Muscle of back (tissue), 13 donors: ENCODE measurements around the gene POLD1. TPM values are rescaled to one million over a fixed set of nuclear protein-coding genes. Genes with fewer than 3 reads are reported as not detected.
"Not testable (repeated sequence)": the region's sequence is repeated elsewhere in the genome, so short reads cannot be mapped to it uniquely, and the experiment has no call there.

Source experiments
- DNase-seq, 3 donors: peaks; one replicate each; pipeline versions ENCODE4 v3.0.0 to v3.0.0-alpha.2; 2013
- long read RNA-seq, 9 donors: transcript quantifications; one replicate each; lab custom pipeline, GENCODE V29; 2026
- polyA plus RNA-seq, 10 donors: library from polyadenylated mRNA; unstranded; fragments of 120-200 nt; gene quantifications; one replicate each; pipeline ENCODE4 v1.2.1, GENCODE V29; 2013; ENCODE audit not compliant: insufficient read length in 10 of 10

Gene POLD1
- polyA plus RNA-seq, result 10 to 100 TPM; 13.8 to 25.0 (median 17.2) TPM
- long read RNA-seq, donor 1, partial matches to known transcripts, result 0 of 2 reads
- long read RNA-seq, donor 1, other reads (novel, unspliced or antisense), result 0 of 2 reads
- long read RNA-seq, donor 2, partial matches to known transcripts, result 0 of 1 reads
- long read RNA-seq, donor 2, other reads (novel, unspliced or antisense), result 0 of 1 reads
- long read RNA-seq, donor 3, result 0 reads
- long read RNA-seq, donor 4, result 0 reads
- long read RNA-seq, donor 5, partial matches to known transcripts, result 0 of 1 reads
- long read RNA-seq, donor 5, other reads (novel, unspliced or antisense), result 0 of 1 reads
- long read RNA-seq, donor 6, partial matches to known transcripts, result 0 of 1 reads
- long read RNA-seq, donor 6, other reads (novel, unspliced or antisense), result 0 of 1 reads
- long read RNA-seq, donor 7, partial matches to known transcripts, result 0 of 2 reads
- long read RNA-seq, donor 7, other reads (novel, unspliced or antisense), result 0 of 2 reads
- long read RNA-seq, donor 8, result 0 reads
- long read RNA-seq, donor 9, result 0 reads

DNA sequence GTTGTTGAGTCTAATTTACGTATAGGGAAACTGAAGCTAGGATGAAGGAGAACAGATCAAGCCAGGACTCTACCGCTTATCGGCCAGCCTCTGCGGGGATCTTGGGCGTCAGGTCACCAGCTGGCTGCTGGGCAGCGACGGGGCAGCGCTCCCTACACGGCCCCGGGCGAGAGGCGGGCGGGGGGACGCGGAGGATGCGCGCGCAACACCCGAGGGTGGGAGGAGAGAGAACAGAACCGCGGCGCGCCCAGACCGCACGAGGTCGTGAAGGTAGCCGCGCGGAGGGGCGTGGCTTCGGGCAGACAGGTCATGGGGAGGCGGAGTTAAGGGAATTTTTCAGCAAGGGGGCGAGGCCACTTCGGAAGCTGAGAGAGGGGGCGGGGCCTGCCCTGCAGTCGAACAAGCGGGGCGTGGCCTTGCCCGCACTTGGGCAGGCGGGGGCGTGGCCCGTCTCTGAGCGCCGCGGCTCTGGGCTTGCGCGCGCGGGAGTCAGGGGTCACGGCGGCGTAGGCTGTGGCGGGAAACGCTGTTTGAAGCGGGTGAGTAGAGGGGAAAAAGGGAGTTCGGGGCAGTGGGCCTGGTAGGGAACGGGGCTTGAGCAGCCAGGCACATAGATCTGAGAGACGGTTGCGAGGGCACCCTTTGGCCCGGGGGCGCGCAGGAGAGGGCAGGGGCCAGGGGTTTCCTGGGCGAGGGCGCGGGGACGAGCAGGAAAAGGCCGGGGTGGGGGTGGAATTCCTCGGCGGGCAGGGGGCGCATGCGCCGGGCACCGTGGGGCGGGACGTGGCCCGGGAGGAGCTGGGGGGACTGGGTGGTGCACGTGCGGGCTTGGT is at the start of gene POLD1:
POLD1 (plus strand) TSS at position 496 of the 833 bp plus-strand sequence. CDS start 14,505 bp downstream, outside the sequence.
- DNase-seq, result peak; percentile 95 to 97 (median 95)

DNA sequence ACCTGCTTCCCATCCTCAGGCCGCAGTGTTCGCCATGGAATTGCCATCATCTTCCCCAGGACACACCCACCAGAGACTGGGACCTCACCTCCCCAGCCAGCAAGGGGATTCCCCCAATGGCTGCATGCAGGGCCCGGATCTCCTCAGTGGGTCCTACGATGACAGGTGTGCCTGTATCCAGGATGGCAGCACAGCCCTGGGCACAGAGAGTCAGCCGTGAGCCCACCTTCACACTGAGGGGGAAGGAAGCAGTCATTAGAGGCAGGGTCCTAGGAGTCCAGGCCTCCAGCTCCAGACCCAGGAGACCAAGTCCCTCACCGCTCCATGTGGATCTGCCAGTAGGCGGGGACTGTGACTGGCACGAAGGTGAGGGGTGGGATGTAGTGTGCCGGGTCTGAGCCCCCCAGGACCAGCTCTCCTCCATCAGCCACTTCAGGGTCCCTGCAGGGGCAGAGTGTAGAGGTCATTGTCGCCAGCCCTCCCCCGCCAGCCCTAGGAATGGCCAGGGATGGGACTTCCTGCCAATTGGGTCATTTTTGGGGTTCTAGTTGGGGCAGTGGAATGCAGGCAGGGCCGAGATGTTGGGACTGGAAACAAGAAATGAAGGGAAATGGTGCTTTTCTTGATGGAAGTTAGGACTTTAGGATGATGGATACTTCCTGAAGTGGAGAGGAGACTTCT is 49.3 kb upstream of the POLD1 start:
- no peak for DNase-seq

DNA sequence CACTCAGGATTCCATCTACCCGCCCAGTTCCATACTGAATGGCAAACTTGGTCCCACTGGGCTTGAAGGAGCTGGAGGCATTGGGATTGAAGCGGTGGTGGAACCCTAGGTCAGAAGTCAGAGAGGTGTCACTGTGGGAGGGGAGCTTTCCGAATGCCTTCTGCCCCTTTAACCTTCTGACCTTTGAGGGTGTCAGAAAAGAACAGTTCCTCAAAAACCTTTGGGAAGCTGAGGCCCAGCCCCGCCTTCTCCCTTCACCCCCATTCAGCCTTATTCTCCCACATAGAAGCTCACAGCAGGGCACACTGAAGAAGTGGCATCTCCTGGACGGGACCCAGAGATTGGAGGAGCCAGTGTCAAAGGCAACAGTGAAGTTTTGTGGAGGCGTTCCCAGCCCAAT is 47.1 kb upstream of the POLD1 start:
- DNase-seq, result not testable (repeated sequence)

DNA sequence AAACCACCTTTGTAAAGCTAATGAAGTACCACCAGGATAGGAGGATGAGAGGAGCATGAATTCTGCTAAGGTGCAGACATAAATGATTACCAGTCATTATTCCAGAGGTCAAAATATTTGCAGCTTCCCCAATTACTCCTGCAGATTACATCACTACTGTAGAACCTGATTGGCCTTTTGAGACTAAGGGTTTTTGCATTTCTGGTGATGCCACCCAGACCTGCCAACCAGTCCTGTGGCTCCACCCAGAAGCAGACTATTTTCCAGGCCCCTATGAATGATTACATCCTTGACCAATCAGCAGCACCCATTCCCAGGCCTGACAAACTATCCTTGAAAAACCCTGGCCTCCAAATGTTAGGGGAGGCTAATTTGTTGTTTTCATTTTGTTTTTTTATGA is 43.8 kb upstream of the POLD1 start:
- DNase-seq, result no peak

DNA sequence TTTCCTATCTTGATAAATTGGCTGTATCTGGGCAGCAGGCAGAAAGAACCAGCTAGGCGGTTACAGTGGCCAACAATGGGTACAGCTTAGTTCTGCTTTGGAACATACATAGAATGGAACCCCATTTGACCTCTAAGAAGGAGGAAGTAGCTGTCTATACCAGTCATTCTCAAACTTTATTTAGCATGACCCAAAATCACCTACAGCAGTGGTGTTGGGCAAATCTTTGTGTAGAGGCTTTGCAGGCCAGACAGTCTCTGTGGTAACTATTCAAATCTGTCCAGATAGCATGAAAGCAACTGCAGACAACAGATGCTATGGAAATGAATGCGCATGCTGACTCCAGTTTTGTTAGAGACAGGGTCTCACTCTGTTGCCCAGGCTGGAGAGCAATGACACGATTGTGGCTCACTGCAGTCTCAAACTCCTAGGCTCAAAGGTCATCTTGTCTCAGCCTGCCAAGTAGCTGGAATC is 43.0 kb upstream of the POLD1 start:
- no peak for DNase-seq

DNA sequence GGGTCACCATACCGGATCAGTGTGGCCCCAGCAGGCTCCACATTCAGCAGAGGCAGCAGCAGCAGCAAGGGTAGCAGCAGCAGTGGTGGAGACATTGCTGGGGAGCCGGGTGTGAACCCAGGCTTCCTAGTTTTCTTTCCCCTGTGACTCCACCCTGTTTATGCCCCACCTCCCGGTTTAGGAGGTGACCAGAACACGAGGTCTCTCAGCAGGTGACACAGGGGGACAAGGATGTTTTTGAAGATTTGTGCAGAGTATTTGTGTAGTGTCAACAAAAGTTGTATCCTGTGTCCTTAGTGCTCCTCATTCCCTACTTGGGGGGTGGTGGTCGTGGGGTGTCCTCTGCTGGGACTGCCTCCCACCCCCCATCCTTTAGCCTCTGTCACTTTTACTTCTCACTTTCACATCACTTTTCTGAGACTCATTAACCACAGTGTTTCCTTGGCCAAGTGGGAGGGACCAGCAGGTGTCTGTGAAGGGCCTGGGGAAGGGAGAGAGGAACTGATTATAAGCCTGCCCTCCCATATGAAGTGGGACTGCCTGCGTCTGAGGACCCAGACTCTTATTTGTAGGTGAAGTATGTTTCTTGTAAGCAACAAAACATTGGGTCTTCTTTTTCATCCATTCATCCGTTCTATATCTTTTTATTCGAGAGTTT is 39.4 kb upstream of the POLD1 start:
- DNase-seq, result no peak

DNA sequence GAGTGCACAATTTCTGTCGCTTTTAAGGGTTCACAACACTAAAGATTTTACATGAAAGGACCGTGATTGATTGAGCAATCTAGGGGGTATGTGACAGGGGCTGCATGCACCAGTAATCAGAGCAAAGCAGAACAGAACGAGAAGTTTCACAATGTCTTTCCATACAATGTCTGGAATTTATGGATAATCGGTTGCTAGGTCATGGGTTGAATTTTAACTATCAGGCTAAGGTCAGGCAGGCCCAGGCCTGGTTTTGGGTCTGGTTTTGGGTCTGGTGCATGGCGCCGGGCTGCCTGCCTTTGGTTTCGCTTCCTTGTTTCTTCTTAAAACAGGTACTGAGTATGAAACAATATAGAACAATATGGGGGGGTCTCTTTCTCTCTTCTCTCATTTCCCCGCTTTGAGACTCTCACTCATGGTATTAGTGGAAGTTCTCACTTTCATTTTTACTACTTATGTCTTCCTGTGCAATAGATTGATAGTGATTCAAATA is 37.0 kb upstream of the POLD1 start:
- DNase-seq, result not testable (repeated sequence)

DNA sequence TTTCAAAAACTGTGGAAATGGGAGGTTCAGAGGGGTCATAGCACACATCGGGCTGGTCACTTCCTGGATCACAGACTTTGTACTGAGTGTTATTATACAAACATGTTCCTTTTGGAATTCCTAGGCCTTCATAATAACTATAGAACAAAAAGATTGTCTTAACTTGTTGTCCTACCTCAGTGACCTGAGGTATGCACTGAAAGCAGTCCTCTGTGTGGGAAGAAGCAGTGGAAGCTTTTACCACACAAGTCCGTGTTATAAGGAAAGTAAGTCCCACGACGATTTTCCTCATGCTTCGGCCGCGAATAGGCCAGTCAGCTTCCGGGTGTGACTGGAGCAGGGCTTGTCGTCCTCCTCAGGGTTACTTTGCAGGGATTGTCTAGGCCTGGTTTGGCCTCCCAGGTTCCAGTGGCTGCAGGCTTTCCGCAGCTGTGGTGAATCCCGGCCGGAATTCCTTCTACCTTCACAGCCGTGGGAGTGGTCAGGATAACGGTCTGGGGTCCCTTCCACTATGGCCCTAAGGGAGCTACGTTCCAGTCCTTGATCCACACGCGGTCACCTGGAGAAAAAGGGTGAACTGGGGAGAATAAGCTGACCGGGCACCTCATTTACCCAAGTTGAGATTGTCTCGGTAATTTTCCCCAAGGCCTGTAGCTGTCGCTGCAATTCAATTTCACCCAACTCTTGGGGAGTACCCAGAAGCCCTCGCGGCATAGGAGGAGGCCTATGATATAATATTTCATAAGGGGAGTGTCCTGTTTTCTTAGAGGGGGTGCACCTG is 34.7 kb upstream of the POLD1 start:
- no peak for DNase-seq

DNA sequence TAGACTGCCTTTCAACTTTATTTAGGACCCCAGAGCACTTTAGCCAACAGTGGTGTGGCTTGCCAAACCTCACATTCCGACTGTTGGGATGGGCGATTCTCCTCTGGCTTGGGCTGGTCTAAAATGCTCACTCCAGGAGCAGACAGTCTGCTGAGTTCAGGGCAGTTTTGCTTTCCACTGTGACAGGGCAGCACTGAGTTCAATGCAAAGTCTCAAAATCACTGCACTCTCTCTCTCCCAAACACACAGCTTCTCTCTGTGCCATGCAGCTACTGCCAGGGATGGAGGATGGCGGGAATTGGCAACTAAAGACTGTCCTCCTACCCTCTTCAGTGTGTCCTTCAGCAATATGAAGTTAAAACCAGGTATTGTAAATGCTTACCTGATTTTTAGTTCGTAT is 31.9 kb upstream of the POLD1 start:
- DNase-seq, result no peak

DNA sequence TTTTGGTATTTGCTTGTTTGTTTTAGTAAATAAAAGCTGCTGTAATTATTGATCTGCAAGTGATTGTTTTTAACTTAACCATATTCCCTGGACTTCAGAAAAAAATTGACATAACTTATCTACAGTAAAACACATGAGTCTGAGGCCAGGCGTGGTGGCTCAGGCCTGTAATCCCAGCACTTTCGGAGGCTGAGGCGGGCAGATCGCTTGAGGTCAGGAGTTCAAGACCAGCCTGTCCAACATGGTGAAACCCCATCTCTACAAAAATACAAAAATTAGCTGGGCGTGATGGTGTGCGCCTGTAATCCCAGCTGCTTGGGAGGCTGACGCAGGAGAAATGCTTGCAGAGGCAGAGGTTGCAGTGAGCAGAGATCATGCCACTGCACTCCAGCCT is 30.7 kb upstream of the POLD1 start:
- DNase-seq, result not testable (repeated sequence)

DNA sequence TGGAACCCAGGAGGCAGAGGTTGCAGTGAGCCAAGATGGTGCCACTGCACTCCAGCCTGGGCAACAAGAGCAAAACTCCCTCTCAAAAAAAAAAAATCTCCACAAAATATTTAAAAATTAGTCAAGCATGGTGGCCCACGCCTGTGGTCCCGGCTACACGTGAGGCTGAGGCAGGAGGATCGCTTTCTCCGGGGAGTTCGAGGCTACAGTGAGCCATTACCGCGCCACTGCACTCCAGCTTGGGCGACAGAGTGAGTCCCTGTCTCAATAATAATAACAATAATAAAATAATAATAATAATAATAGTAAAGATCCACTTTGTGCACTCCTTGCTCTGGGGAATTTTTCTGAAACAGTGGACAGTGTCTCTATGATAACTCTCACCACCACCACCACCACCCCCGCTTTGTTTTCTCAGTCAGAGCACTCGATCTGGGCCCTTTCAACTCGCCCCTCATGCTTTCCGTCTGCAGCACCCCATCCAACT is 27.4 kb upstream of the POLD1 start:
- DNase-seq, result no peak

DNA sequence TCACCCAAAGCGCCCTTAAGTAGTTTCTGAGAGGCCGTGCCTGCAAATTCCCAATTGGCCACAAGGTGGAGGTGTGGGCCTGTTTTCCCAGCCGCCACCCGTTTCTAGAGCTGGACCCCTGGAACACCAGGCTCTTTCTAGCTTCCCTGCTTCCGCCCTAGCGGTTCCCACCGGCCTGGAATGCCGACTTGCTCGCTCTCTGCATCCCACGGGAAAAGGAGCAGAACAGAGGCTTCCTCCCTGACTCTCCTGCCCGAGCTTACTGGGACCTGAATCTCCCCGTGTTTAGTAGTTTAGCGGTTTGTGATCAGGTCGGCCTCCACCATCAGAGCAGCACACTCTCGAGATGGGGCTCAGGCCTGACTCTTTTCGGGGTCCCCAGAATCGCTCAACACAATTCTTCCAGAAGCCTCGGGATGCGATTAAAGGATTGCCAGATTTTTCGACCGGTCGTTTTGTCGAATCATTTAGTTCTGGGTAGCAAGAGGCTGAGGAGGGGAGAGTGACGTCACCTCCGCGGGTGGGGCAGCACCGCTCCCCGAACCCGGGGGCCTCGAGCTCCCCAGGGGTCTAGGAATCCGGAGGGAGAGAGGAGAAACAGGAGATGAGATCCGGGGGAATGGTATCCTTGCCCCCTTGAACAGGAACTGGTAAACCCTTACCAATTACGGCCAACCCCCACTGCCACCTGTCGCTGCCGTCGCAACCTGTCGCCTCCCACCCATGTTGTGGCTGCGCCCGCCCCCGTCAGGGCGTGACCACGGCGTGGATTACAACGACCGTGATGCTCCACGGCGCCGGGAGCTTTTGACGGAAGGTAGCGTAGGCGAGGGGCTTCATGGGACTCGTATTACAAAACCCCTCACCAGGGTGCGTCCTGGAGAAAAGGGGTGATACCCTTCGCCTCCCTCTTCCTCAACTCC is 26.7 kb upstream of the POLD1 start:
- DNase-seq, result peak; percentile 45 to 82 (median 59)

DNA sequence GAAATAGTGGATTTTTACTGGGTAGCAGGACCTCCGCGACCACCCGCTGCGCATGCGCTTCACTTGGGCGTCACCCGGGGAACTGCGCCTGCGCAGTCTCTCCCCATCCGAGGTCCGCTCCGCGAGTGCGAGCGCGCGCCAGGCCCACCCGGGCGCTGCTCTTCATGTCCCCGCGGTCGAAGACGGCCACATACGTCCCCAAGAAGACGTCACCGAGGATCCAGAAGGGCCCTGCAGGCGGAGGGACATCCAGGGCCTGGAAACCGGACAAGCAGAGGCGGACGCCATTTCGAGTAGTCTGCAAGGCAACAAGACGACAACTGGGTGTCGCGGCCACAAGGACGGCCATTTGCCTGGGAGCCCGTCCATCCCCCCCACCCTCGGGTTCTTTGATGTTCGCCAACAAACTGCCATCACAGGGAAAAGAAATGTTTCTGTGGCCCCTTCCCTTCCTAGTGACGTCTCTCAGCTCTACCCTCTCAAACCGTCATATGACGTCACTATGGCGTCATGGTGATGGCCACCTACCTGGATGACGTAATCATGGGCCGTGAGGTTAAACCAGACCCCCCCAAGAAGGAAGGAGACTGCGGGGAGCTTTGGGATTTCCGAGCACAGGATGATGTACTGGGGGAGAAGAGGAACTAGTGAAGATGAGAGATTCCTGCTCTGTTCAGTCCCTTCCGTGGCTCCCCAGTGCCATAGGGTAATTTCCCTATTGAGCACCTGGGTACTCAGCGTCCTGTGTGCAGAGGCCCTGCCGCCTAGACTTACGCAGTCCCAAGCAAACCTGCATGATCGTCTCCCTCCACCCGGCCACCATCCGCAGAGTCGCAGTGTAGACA is 25.4 kb upstream of the POLD1 start:
- peak; percentile 42 to 82 (median 82) for DNase-seq

DNA sequence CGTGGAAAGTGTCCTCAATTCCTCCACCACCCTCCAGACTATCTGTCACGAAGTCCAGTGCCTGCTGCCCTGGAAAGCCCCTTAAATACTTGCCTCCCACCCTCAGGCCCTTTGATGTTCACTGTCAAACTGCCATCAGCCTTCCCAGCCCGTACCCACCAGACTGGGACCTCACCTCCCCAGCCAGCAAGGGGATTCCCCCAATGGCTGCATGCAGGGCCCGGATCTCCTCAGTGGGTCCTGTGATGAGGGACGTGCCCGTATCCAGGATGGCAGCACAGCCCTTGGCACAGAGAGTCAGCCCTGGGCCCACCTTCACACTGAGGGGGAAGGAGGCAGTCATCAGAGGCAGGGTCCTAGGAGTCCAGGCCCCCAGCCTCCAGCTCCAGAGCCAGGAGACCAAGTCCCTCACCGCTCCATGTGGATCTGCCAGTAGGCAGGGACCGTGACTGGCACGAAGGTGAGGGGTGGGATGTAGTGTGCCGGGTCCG is 24.8 kb upstream of the POLD1 start:
- no peak for DNase-seq

DNA sequence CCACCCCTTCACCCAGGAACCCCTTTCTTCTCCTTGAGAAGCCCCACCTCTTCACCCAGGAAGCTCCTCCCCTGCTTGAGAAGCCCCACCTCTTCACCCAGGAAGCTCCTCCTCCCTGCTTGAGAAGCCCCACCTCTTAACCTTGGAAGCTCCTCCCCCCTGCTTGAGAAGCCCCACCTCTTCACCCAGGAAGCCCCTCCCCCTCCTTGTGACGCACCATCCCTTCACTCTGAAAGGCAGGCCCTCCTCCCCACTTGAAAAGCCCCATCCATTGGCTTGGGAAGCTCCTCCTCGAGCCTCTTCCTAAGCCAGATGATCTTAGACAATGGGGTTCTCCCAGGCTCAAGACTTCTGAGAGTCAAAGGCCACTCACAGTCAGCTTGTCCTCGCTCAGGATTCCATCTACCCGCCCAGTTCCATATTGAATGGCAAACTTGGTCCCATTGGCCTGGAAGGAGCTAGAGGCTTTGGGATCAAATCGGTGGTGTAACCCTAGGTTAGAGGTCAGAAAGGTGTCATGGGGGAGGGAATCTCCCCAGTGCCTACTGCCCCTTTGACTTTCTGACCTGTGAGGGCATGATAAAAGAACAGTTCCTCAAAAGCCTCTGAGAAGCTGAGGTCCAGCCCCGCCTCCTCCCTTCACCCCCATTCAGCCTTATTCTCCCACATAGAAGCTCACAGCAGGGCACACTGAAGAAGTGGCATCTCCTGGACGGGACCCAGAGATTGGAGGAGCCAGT is 22.7 kb upstream of the POLD1 start:
- no peak for DNase-seq

DNA sequence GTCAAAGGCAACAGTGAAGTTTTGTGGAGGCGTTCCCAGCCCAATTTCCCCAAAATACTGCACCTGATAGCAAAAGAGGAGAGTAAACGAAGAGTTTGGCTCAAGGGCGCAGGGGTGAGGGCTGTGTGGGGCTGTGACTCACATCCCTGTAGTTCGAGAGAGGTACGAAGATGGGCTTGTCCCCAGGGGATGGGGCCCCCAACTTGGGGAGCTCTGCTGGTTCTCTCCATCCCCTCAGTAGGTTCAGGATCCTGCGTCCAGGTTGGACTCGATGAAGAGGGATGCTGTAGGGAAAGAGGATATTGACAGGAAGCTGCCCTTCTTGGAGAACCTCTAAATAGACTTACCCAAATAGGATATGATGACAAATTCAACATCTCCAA is 22.1 kb upstream of the POLD1 start:
- no peak for DNase-seq
